GM12891 (cell line): ENCODE results near the gene TBX6.
"Not testable (repeated sequence)": the region's sequence is repeated elsewhere in the genome, so short reads cannot be mapped to it uniquely, and the experiment has no call there.

Experiments used
- DNase-seq: peaks from one replicate; pipeline ENCODE4 v3.0.0; 2011; ENCODE audit warnings: low spot score; ENCODE audit not compliant: insufficient read length
- FAIRE-seq: peaks from 2 replicates; lab custom pipeline; 2011; peaks lifted over from hg19 to GRCh38; lab: Jason Lieb, UNC
- PAX5 ChIP-seq: IDR thresholded peaks from 2 replicates; pipeline ENCODE4 v1.6.1; 2011; ENCODE audit warnings: low read length, moderate library complexity, mild to moderate bottlenecking; ENCODE audit not compliant: insufficient read depth, severe bottlenecking
- POLR2A ChIP-seq: IDR thresholded peaks from 2 replicates; pipeline ENCODE4 v1.6.1; 2011; ENCODE audit warnings: low read depth, low read length, control low read depth
- POLR2AphosphoS5 ChIP-seq: IDR thresholded peaks from 2 replicates; pipeline ENCODE4 v1.6.1; 2011; ENCODE audit warnings: low read depth, low read length, control low read depth
- POU2F2 ChIP-seq: IDR thresholded peaks from 2 replicates; pipeline ENCODE4 v1.6.1; 2011; ENCODE audit warnings: low read depth, mild to moderate bottlenecking, control low read depth, low read length, moderate library complexity
- SPI1 ChIP-seq: IDR thresholded peaks from 2 replicates; pipeline ENCODE4 v1.6.1; 2011; ENCODE audit warnings: low read depth, low read length, control low read depth
- TAF1 ChIP-seq: IDR thresholded peaks from 2 replicates; pipeline ENCODE4 v1.6.1; 2011; ENCODE audit warnings: low read depth, low read length, control low read depth

Gene TBX6

GRCh38 chr16:30053376-30054015 lies 38.2 kb downstream of the TBX6 start:
- DNase-seq (no peak), FAIRE-seq (no peak)
- TF ChIP-seq POU2F2, result no peak
- no peak for TF ChIP-seq POLR2A
- TF ChIP-seq PAX5, result no peak
- TF ChIP-seq SPI1, result no peak
- TF ChIP-seq TAF1, result no peak
- TF ChIP-seq POLR2AphosphoS5, result no peak

- peak; percentile 94 for DNase-seq
- peak; percentile 87 for FAIRE-seq
- TF ChIP-seq SPI1, result peak; percentile 6; the same call in 1 of the 2 replicates
- TF ChIP-seq POLR2A, result no peak
These were observed 38.9 kb downstream of the TBX6 start for GRCh38 chr16:30052671-30053372.

GRCh38 chr16:30051518-30051917 lies 40.2 kb downstream of the TBX6 start:
- no peak for FAIRE-seq
- DNase-seq, result no peak
- TF ChIP-seq POU2F2, result no peak
- no peak for TF ChIP-seq TAF1
- no peak for TF ChIP-seq SPI1
- no peak for TF ChIP-seq POLR2A
- TF ChIP-seq POLR2AphosphoS5, result no peak
- TF ChIP-seq PAX5, result no peak

- TF ChIP-seq POLR2A (no peak), SPI1 (no peak), PAX5 (no peak), POLR2AphosphoS5 (no peak), TAF1 (no peak), POU2F2 (no peak)
- no peak for FAIRE-seq
- no peak for DNase-seq
These were observed 41.9 kb downstream of the TBX6 start for GRCh38 chr16:30049871-30050270.

GRCh38 chr16:30046588-30046987 lies 45.1 kb downstream of the TBX6 start:
- TF ChIP-seq SPI1, result no peak
- no peak for TF ChIP-seq POLR2AphosphoS5
- TF ChIP-seq POLR2A, result no peak
- TF ChIP-seq TAF1, result no peak
- TF ChIP-seq POU2F2, result no peak
- no peak for TF ChIP-seq PAX5
- no peak for FAIRE-seq
- no peak for DNase-seq

GRCh38 chr16:30046178-30046577 lies 45.5 kb downstream of the TBX6 start:
- TF ChIP-seq SPI1, result no peak
- TF ChIP-seq POLR2AphosphoS5, result no peak
- no peak for TF ChIP-seq PAX5
- no peak for TF ChIP-seq TAF1
- no peak for TF ChIP-seq POU2F2
- TF ChIP-seq POLR2A, result no peak
- DNase-seq (no peak), FAIRE-seq (no peak)

- FAIRE-seq, result no peak
- TF ChIP-seq POLR2A (no peak), PAX5 (no peak), SPI1 (no peak), POU2F2 (no peak), POLR2AphosphoS5 (no peak), TAF1 (no peak)
- no peak for DNase-seq
These were observed 49.9 kb downstream of the TBX6 start for GRCh38 chr16:30041841-30042240.

- not testable (repeated sequence) for FAIRE-seq
These were observed 51.0 kb downstream of the TBX6 start for GRCh38 chr16:30040690-30041089.

GRCh38 chr16:30040221-30040620 lies 51.5 kb downstream of the TBX6 start:
- FAIRE-seq, result no peak
- TF ChIP-seq PAX5 (no peak), POU2F2 (no peak), TAF1 (no peak), SPI1 (no peak), POLR2A (no peak), POLR2AphosphoS5 (no peak)
- DNase-seq, result no peak

More at GRCh38 chr16:30040690-30041089, 51.0 kb downstream of the TBX6 start:
- not testable (repeated sequence) for DNase-seq
